PC-9 (cell line): ENCODE data around the gene ITFG1.

Experiments used
- CTCF ChIP-seq: fragments of 200-600 bp; sonication (generic); conservative IDR thresholded peaks from 2 replicates; pipeline ENCODE4 v1.6.1; 2017; ENCODE audit warnings: mixed run types, antibody characterized with exemption, mild to moderate bottlenecking, moderate library complexity
- EZH2 ChIP-seq: fragments of 200-600 bp; sonication (generic); IDR thresholded peaks from 2 replicates; pipeline ENCODE4 v1.8.0; 2017; ENCODE audit warnings: antibody characterized with exemption, low read depth

- no peak for TF ChIP-seq CTCF
- no peak for TF ChIP-seq EZH2
Measured at GRCh38 chr16:47127541-47127940, 333.3 kb downstream of the ITFG1 start.
